ENCODE results near the gene GCK.
"Not testable (repeated sequence)": the region's sequence is repeated elsewhere in the genome, so short reads cannot be mapped to it uniquely, and the experiment has no call there.

GCK gene

DNA sequence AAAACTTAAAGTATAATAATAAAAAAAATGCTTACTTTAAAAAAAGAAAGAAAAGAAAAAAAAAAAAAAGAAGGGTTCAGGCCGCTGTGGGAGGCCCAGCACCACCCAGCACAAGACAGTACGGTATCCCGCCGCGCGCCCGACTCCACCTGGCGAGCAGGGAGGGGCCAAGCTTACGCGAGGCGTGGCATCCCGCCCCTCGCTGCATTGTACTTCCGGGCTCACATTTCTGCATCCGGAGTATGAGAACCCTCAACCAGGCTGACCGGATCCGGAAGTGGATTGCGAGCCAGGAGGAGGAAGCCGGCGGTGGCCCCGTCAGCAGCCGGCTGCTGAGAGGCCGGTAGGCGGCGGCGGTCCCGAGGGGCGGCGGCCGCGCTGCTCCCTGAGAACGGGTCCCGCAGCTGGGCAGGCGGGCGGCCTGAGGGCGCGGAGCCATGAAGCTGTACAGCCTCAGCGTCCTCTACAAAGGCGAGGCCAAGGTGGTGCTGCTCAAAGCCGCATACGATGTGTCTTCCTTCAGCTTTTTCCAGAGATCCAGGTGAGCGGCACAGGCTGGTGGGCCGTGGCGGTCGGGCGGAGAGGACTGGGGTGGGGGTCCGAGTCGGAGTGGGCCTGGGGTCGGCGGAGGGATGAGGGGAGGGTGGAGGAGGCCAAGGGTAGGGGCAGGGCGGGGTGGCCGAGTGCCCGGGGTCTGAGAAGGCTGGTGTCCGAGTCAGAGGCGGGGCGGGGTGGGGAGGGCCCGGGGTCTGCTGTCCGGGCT lies 11.6 kb upstream of the GCK start, which contains the start of gene YKT6:
Gene YKT6, plus strand, starts transcription at position 280 of the 763 bp plus-strand sequence. Its CDS starts 158 bp downstream, at position 438.
- Histone ChIP-seq H3K27ac (ENCODE audit: low read length) (peak within 1 kb of the TSS; percentile 24), H3K4me1 (ENCODE audit: control insufficient read depth, insufficient read depth, low read length) (peaks cover 11% of the 10 kb centered on the region), H3K9me3 (ENCODE audit: control insufficient read depth in 2 of 2, low read length in 2 of 2) (no peaks in the 10 kb centered on the region), H3K36me3 (ENCODE audit: control insufficient read depth in 2 of 2, insufficient read depth in 2 of 2, low read length in 2 of 2) (peaks cover 14% of the 10 kb centered on the region in 2 donors), H3K27me3 (ENCODE audit: control insufficient read depth in 1 of 2, insufficient read depth in 2 of 2, low read length in 2 of 2) (peaks cover 0 to 3% of the 10 kb centered on the region in 2 donors), H3K4me3 (ENCODE audit: low read length in 2 of 2) (peak within 1 kb of the TSS; percentile 88 to 93), H3K9ac (ENCODE audit: low read length in 2 of 2) (peak within 1 kb of the TSS; percentile 79 to 88)

DNA sequence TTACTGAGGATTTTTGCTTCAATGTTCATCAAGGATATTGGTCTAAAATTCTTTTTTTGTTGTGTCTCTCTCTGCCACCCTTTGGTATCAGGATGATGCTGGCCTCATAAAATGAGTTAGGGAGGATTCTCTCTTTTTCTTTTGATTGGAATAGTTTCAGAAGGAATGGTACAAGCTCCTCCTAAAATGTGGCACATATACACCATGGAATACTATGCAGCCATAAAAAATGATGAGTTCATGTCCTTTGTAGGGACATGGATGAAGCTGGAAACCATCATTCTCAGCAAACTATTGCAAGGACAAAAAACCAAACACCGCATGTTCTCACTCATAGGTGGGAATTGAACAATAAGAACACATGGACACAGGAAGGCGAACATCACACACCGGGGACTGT lies 10.9 kb upstream of the GCK start:
- not testable (repeated sequence) for H3K9ac ChIP-seq (ENCODE audit: low read length in 2 of 2); H3K27me3 ChIP-seq (ENCODE audit: control insufficient read depth in 1 of 2, insufficient read depth in 2 of 2, low read length in 2 of 2); H3K9me3 ChIP-seq (ENCODE audit: control insufficient read depth in 2 of 2, low read length in 2 of 2); H3K36me3 ChIP-seq (ENCODE audit: control insufficient read depth in 2 of 2, insufficient read depth in 2 of 2, low read length in 2 of 2); H3K27ac ChIP-seq (ENCODE audit: low read length); H3K4me3 ChIP-seq (ENCODE audit: low read length in 2 of 2)
- peaks cover 11% of the 10 kb centered on the region for H3K4me1 ChIP-seq (ENCODE audit: control insufficient read depth, insufficient read depth, low read length)

DNA sequence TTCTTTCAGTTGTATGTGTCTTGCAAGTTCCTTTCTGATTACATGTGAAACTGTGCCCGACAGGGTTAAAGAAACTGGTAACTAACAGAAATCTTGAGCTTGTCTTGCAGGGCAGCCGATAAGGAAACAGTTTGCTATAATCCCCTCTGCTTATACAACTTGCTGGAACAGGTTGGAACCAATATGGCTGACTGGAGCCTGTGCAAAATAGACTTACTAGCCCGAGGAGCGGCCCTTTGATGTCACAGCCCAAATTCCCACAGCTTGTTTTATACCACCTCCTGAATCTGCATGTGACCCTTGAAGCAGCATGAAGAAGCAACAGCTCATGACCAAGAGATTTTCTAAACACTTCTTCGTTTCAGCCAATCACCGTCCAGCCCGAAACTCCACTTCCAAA lies 8.2 kb upstream of the GCK start:
- Histone ChIP-seq H3K9me3 (ENCODE audit: control insufficient read depth in 2 of 2, low read length in 2 of 2) (no peaks in the 10 kb centered on the region), H3K27ac (ENCODE audit: low read length) (no peak overlapping the region), H3K4me3 (ENCODE audit: low read length in 2 of 2) (no peak overlapping the region), H3K27me3 (ENCODE audit: control insufficient read depth in 1 of 2, insufficient read depth in 2 of 2, low read length in 2 of 2) (peaks cover 9 to 12% of the 10 kb centered on the region in 2 donors), H3K36me3 (ENCODE audit: control insufficient read depth in 2 of 2, insufficient read depth in 2 of 2, low read length in 2 of 2) (no peaks in the 10 kb centered on the region), H3K9ac (ENCODE audit: low read length in 2 of 2) (no peak overlapping the region), H3K4me1 (ENCODE audit: control insufficient read depth, insufficient read depth, low read length) (peaks cover 11% of the 10 kb centered on the region)

DNA sequence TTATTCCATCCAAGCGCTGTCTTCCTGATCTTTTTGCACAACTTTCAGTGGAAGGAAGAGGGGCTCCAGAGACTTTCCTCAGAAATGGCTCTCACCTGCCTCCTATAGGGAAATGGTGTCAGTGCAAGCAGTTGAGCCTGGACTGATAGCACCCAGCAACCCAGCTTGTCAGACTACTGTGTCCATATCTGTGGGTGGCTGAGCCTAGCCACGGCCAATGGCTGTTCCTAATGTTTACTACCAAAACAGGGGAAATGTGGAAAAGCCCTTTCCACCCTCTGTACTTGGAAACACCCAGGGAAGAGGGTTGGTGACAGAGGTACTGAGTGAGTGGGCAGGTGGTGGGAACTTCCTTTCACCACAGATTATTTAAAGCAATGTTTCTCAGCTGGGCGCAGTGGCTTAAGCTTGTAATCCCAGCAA lies 7.2 kb upstream of the GCK start:
- Histone ChIP-seq H3K9ac (ENCODE audit: low read length in 2 of 2) (no peak overlapping the region), H3K27ac (ENCODE audit: low read length) (no peak overlapping the region), H3K4me3 (ENCODE audit: low read length in 2 of 2) (no peak overlapping the region), H3K4me1 (ENCODE audit: control insufficient read depth, insufficient read depth, low read length) (peaks cover under 1% of the 10 kb centered on the region), H3K9me3 (ENCODE audit: control insufficient read depth in 2 of 2, low read length in 2 of 2) (no peaks in the 10 kb centered on the region), H3K36me3 (ENCODE audit: control insufficient read depth in 2 of 2, insufficient read depth in 2 of 2, low read length in 2 of 2) (no peaks in the 10 kb centered on the region), H3K27me3 (ENCODE audit: control insufficient read depth in 1 of 2, insufficient read depth in 2 of 2, low read length in 2 of 2) (peaks cover 12 to 18% of the 10 kb centered on the region in 2 donors)

DNA sequence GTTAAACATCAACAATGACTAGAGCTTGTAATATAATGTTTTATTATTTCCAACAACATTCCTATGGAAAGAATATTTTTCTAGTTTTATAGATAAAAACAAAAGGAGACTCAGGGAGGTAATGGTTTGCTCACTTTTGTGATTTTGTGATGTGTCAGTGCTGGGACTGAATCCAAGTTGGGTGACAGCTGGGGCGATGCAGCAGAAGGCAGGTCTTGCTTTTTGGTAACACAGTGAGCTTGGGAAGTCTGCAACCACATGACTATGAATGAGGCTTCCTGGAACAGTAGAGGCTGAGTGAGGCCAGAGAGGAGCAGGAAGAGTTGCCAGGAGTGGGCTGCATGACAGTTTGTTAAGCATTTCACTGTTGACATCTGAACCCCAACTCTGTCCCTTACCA lies 6.7 kb upstream of the GCK start:
- Histone ChIP-seq H3K9ac (ENCODE audit: low read length in 2 of 2) (no peak overlapping the region), H3K27ac (ENCODE audit: low read length) (no peak overlapping the region), H3K4me1 (ENCODE audit: control insufficient read depth, insufficient read depth, low read length) (no peaks in the 10 kb centered on the region), H3K36me3 (ENCODE audit: control insufficient read depth in 2 of 2, insufficient read depth in 2 of 2, low read length in 2 of 2) (no peaks in the 10 kb centered on the region), H3K4me3 (ENCODE audit: low read length in 2 of 2) (no peak overlapping the region), H3K27me3 (ENCODE audit: control insufficient read depth in 1 of 2, insufficient read depth in 2 of 2, low read length in 2 of 2) (peaks cover 12 to 18% of the 10 kb centered on the region in 2 donors), H3K9me3 (ENCODE audit: control insufficient read depth in 2 of 2, low read length in 2 of 2) (no peaks in the 10 kb centered on the region)

DNA sequence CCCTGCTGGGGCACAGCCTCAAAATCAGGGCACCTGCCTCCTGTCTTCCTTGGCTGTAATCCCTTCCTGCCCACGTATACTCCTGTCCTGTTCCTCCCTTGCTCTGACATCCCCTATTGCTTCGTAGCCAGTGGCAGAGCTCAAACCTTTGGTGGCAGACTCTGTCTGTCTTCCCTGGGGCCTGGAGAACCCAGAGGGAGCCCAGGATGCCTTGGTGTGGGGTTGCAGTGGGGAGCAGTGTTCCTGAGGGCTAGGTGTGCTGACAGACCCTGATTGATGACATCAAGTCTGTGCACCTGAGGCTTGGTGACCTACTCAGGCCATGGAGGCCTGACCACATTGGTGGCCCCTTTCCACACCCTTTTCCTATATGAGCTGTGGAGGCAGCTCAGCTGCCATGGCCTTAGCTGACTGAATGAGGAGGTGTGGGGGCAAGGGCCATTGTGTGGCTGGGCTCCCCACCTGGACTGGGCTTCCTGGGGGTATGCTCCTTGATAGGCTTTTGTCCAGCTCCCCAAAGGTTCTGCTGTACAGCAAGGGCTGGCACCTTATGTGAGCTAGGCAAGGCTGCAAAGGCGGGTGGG lies 5.4 kb upstream of the GCK start:
- no peak overlapping the region for H3K27ac ChIP-seq (ENCODE audit: low read length)
- no peaks in the 10 kb centered on the region for H3K9me3 ChIP-seq (ENCODE audit: control insufficient read depth in 2 of 2, low read length in 2 of 2)
- no peaks in the 10 kb centered on the region for H3K36me3 ChIP-seq (ENCODE audit: control insufficient read depth in 2 of 2, insufficient read depth in 2 of 2, low read length in 2 of 2)
- H3K9ac ChIP-seq (ENCODE audit: low read length in 2 of 2) = no peak overlapping the region
- H3K27me3 ChIP-seq (ENCODE audit: control insufficient read depth in 1 of 2, insufficient read depth in 2 of 2, low read length in 2 of 2) = peaks cover 12 to 18% of the 10 kb centered on the region in 2 donors
- H3K4me1 ChIP-seq (ENCODE audit: control insufficient read depth, insufficient read depth, low read length) = no peaks in the 10 kb centered on the region
- H3K4me3 ChIP-seq (ENCODE audit: low read length in 2 of 2) = no peak overlapping the region

DNA sequence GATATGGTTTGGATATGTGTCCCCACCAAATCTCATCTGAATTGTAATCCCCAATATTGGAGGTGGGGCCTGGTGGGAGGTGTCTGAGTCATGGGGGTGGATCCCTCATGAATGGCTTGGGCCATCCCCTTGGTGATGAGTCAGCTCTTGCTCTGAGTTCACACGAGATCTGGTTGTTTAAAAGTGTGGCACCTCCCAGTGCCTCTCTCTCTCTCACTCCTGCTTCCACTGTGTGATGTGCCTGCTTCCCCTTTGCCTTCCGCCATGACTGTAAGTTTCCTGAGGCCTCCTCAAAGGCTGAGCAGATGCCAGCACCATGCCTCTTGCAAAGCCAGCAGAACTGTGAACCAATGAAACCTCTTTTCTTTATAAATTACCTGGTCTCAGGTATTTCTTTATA lies 4.8 kb upstream of the GCK start:
- no peaks in the 10 kb centered on the region for H3K36me3 ChIP-seq (ENCODE audit: control insufficient read depth in 2 of 2, insufficient read depth in 2 of 2, low read length in 2 of 2)
- no peaks in the 10 kb centered on the region for H3K4me1 ChIP-seq (ENCODE audit: control insufficient read depth, insufficient read depth, low read length)
- no peak overlapping the region for H3K9ac ChIP-seq (ENCODE audit: low read length in 2 of 2)
- H3K27ac ChIP-seq (ENCODE audit: low read length) = no peak overlapping the region
- no peaks in the 10 kb centered on the region for H3K9me3 ChIP-seq (ENCODE audit: control insufficient read depth in 2 of 2, low read length in 2 of 2)
- peaks cover 13 to 18% of the 10 kb centered on the region in 2 donors for H3K27me3 ChIP-seq (ENCODE audit: control insufficient read depth in 1 of 2, insufficient read depth in 2 of 2, low read length in 2 of 2)
- H3K4me3 ChIP-seq (ENCODE audit: low read length in 2 of 2) = no peak overlapping the region

DNA sequence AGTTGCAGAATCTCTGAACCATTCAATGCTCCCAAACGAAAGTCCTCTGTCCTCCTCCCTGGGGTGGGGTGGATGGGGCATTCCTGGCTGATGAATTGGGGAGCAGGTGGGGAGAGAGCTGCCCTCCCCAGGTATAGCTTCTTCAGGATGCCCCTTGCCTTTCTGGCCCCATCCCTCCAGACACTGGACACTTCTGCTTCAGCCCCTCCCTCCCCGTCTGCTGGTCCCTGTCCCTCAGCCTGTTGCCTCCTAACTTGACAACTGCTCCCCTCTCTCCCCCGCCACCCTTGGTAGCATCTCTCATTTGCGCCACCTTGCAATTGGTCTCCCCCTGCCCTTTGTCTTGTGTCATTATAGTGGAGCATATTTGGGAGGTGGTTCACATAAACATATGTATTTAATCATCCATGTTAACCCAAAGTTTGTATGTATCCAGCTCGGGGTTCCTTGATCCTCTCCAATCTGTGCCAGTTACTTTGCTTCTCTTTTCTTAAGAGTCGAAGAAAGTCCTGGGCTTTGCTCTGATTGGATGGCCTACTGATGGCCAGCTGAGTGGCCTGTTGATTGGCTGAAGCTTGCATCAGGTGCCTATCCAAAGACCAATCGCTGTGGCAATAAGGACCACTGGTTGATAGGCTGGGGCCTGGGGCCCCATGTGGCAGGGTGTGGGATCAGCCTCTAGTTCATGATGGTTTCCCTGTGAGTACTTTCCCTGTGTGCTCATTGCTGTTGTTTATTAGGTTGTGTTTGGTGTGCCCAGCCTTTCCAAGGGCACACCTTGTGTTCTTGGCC lies 4.0 kb upstream of the GCK start:
- Histone ChIP-seq H3K9ac (ENCODE audit: low read length in 2 of 2) (no peak overlapping the region), H3K36me3 (ENCODE audit: control insufficient read depth in 2 of 2, insufficient read depth in 2 of 2, low read length in 2 of 2) (no peaks in the 10 kb centered on the region), H3K27me3 (ENCODE audit: control insufficient read depth in 1 of 2, insufficient read depth in 2 of 2, low read length in 2 of 2) (peaks cover 14 to 18% of the 10 kb centered on the region in 2 donors), H3K4me1 (ENCODE audit: control insufficient read depth, insufficient read depth, low read length) (no peaks in the 10 kb centered on the region), H3K4me3 (ENCODE audit: low read length in 2 of 2) (no peak overlapping the region), H3K9me3 (ENCODE audit: control insufficient read depth in 2 of 2, low read length in 2 of 2) (no peaks in the 10 kb centered on the region), H3K27ac (ENCODE audit: low read length) (no peak overlapping the region)

DNA sequence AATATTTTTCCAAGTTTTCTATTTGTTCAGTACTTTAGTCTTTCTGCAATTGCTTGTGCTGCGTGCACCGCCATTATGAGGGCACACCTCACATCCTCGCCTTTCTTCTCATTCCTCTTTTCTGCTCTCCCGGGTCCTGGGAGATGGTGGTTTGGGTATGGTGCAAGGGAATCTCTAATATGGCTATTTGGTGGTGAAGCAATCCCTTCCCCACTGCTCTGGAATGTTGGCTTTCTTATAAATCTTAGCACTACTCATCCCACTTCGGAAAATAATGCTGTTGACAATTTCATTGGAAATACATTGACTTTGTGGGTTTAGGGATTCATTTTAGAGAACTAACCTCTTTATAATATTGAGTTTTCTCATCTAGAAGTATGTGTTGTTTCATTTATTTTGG lies 1.9 kb upstream of the GCK start:
- Histone ChIP-seq H3K36me3 (ENCODE audit: control insufficient read depth in 2 of 2, insufficient read depth in 2 of 2, low read length in 2 of 2) (no peaks in the 10 kb centered on the region), H3K9ac (ENCODE audit: low read length in 2 of 2) (no peak overlapping the region), H3K9me3 (ENCODE audit: control insufficient read depth in 2 of 2, low read length in 2 of 2) (no peaks in the 10 kb centered on the region), H3K27ac (ENCODE audit: low read length) (no peak overlapping the region), H3K4me3 (ENCODE audit: low read length in 2 of 2) (no peak overlapping the region), H3K4me1 (ENCODE audit: control insufficient read depth, insufficient read depth, low read length) (no peaks in the 10 kb centered on the region), H3K27me3 (ENCODE audit: control insufficient read depth in 1 of 2, insufficient read depth in 2 of 2, low read length in 2 of 2) (peaks cover 11 to 18% of the 10 kb centered on the region in 2 donors)

DNA sequence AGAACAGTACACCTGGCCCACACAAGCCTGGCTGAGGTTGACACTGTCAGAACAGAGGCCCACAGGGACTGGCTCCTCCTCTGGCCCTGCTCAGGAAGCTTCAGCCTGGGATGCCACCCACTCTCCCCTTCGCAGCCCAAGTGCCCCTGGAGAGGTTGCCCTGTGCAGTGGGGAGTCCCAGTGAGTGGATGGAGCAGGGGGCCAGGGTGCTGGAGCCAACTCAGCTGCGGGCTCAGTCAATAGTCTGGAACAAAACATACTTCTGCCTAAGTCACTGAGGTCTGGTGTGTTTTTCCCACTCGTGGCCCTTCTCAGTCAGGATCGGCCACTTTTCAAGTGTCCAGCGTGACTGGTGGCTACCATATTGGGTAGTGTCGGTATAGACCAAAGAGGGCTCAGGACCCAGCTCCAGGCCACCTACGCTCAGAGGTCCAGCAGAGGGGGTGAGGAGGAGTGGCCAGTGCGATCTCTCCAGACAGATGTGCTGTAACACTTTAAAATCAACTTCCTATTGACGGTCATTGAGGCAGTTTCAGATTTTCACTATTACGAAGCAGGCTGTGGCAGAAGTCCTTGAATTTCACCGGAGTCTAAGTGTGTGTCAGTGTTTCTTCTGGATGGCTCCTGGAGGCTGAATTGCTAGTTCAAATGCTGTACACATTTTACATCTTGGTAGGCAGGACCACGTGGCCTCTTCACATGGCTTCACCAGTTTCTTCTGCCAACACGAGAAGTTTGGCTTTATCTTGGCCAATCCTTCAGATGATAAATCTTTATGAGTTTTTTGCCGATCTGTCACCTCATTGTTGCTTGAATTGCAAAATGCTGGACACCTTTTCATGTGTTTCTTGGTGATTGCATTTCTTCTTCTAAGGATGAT lies 994 bp upstream of the GCK start:
- Histone ChIP-seq H3K9ac (ENCODE audit: low read length in 2 of 2) (no peak overlapping the region), H3K27me3 (ENCODE audit: control insufficient read depth in 1 of 2, insufficient read depth in 2 of 2, low read length in 2 of 2) (peaks cover 11 to 18% of the 10 kb centered on the region in 2 donors), H3K36me3 (ENCODE audit: control insufficient read depth in 2 of 2, insufficient read depth in 2 of 2, low read length in 2 of 2) (no peaks in the 10 kb centered on the region), H3K4me3 (ENCODE audit: low read length in 2 of 2) (no peak overlapping the region), H3K4me1 (ENCODE audit: control insufficient read depth, insufficient read depth, low read length) (no peaks in the 10 kb centered on the region), H3K9me3 (ENCODE audit: control insufficient read depth in 2 of 2, low read length in 2 of 2) (no peaks in the 10 kb centered on the region), H3K27ac (ENCODE audit: low read length) (no peak overlapping the region)
